H9 (cell line): ENCODE data around the gene YPEL1. TPM values are rescaled to one million over a fixed set of nuclear protein-coding genes. Genes with fewer than 3 reads are reported as not detected.

Source experiments
- DNase-seq: peaks from one replicate; pipeline ENCODE4 v3.0.0-alpha.2; 2017
- H2AFZ ChIP-seq: one replicate; pipeline ENCODE4 v1.6.1; 2013; ENCODE audit warnings: mild to moderate bottlenecking, low read length, control low read depth, moderate library complexity
- H2AK5ac ChIP-seq: 2 replicates; pipeline ENCODE4 v1.6.1; 2013; ENCODE audit warnings: low read length, control low read depth, mixed read lengths; ENCODE audit not compliant: insufficient read length
- H2BK120ac ChIP-seq: one replicate; pipeline ENCODE4 v1.6.1; 2013; ENCODE audit warnings: low read depth, mild to moderate bottlenecking, low read length, control low read depth, inconsistent platforms; ENCODE audit not compliant: poor library complexity, severe bottlenecking
- H2BK12ac ChIP-seq: 2 replicates; pipeline ENCODE4 v1.6.1; 2013; ENCODE audit warnings: low read length, control low read depth, mixed read lengths, low read depth; ENCODE audit not compliant: insufficient read length
- H2BK15ac ChIP-seq: 2 replicates; pipeline ENCODE4 v1.6.1; 2013; ENCODE audit warnings: low read depth, low read length, control low read depth
- H2BK20ac ChIP-seq: one replicate; pipeline ENCODE4 v1.6.1; 2013; ENCODE audit warnings: low read depth, mild to moderate bottlenecking, low read length, control low read depth, inconsistent platforms; ENCODE audit not compliant: poor library complexity, severe bottlenecking
- H2BK5ac ChIP-seq: 2 replicates; pipeline ENCODE4 v1.6.1; 2013; ENCODE audit warnings: low read length, control low read depth, mixed read lengths; ENCODE audit not compliant: insufficient read length
- H3K14ac ChIP-seq: 2 replicates; pipeline ENCODE4 v1.6.1; 2013; ENCODE audit warnings: low read length, control low read depth; ENCODE audit not compliant: insufficient read depth
- H3K18ac ChIP-seq: 2 replicates; pipeline ENCODE4 v1.6.1; 2013; ENCODE audit warnings: low read depth, mild to moderate bottlenecking, mixed read lengths, low read length, control low read depth; ENCODE audit not compliant: insufficient read length
- H3K23ac ChIP-seq: 2 replicates; pipeline ENCODE4 v1.6.1; 2013; ENCODE audit warnings: low read length, control low read depth, mixed read lengths, low read depth; ENCODE audit not compliant: insufficient read length
- H3K23me2 ChIP-seq: 2 replicates; pipeline ENCODE4 v1.6.1; 2013; ENCODE audit warnings: low read depth, mild to moderate bottlenecking, mixed read lengths, low read length, control low read depth; ENCODE audit not compliant: insufficient read length, poor library complexity, severe bottlenecking
- H3K27ac ChIP-seq: 2 replicates; pipeline ENCODE4 v1.5.1; 2013; ENCODE audit warnings: low read length, control low read depth, mixed read lengths, low read depth; ENCODE audit not compliant: insufficient read length
- H3K27me3 ChIP-seq: 2 replicates; pipeline ENCODE4 v1.6.1; 2013; ENCODE audit warnings: low read length, control low read depth, inconsistent platforms; ENCODE audit not compliant: insufficient read depth
- H3K4ac ChIP-seq: 2 replicates; pipeline ENCODE4 v1.6.1; 2013; ENCODE audit warnings: low read depth, mild to moderate bottlenecking, control low read depth, inconsistent platforms, low read length, moderate library complexity
- H3K4me1 ChIP-seq: 2 replicates; pipeline ENCODE4 v1.6.1; 2013; ENCODE audit warnings: low read length, control low read depth, inconsistent platforms; ENCODE audit not compliant: insufficient read depth
- H3K4me2 ChIP-seq: 2 replicates; pipeline ENCODE4 v1.6.1; 2013; ENCODE audit warnings: low read length, control low read depth, mixed read lengths; ENCODE audit not compliant: insufficient read length, insufficient read depth
- H3K56ac ChIP-seq: 2 replicates; pipeline ENCODE4 v1.6.1; 2013; ENCODE audit warnings: low read depth, mild to moderate bottlenecking, mixed read lengths, low read length, control low read depth; ENCODE audit not compliant: insufficient read length
- H3K79me1 ChIP-seq: 2 replicates; pipeline ENCODE4 v1.6.1; 2013; ENCODE audit warnings: low read depth, mild to moderate bottlenecking, moderate library complexity, low read length, control low read depth, inconsistent platforms; ENCODE audit not compliant: insufficient read depth, poor library complexity, severe bottlenecking
- H3K79me2 ChIP-seq: 2 replicates; pipeline ENCODE4 v1.6.1; 2013; ENCODE audit warnings: low read length, control low read depth, inconsistent platforms; ENCODE audit not compliant: insufficient read depth
- H3K9ac ChIP-seq: 2 replicates; pipeline ENCODE4 v1.6.1; 2013; ENCODE audit warnings: low read length, control low read depth, mixed read lengths; ENCODE audit not compliant: insufficient read length; ENCODE audit errors: extremely low read depth
- H3K9me3 ChIP-seq: one replicate; pipeline ENCODE4 v1.6.1; 2013; ENCODE audit warnings: low read depth, low read length, inconsistent platforms; ENCODE audit not compliant: control insufficient read depth
- H3T11ph ChIP-seq: one replicate; pipeline ENCODE4 v1.6.1; 2013; ENCODE audit warnings: mild to moderate bottlenecking, low read length, control low read depth, inconsistent platforms
- H4K20me1 ChIP-seq: one replicate; pipeline ENCODE4 v1.6.1; 2013; ENCODE audit not compliant: control insufficient read depth, insufficient read length, insufficient read depth
- H4K5ac ChIP-seq: 2 replicates; pipeline ENCODE4 v1.6.1; 2013; ENCODE audit warnings: low read depth, mild to moderate bottlenecking, mixed read lengths, low read length, control low read depth; ENCODE audit not compliant: insufficient read length
- H4K8ac ChIP-seq: replicated peaks from 2 replicates; pipeline ENCODE4 v1.6.1; 2013; ENCODE audit warnings: low read length, control low read depth, mixed read lengths, low read depth; ENCODE audit not compliant: insufficient read length
- H4K91ac ChIP-seq: 2 replicates; pipeline ENCODE4 v1.6.1; 2013; ENCODE audit warnings: low read depth, mild to moderate bottlenecking, moderate library complexity, mixed read lengths, low read length, control low read depth; ENCODE audit not compliant: insufficient read length
- H3K27ac Mint-ChIP-seq, 3 experiments: 2 replicates in 2 of 3; 3 replicates in 1 of 3; pipeline ENCODE4 v1.8.0; 2020 to 2021; ENCODE audit warnings: mixed read lengths in 3 of 3, mild to moderate bottlenecking in 1 of 3, moderate library complexity in 1 of 3
- H3K27me3 Mint-ChIP-seq: 2 replicates; pipeline ENCODE4 v1.8.0; 2021; ENCODE audit warnings: low read depth, mild to moderate bottlenecking, moderate library complexity, mixed read lengths
- H3K36me3 Mint-ChIP-seq, 3 experiments: 2 replicates in 2 of 3; 3 replicates in 1 of 3; pipeline ENCODE4 v1.8.0; 2020 to 2021; ENCODE audit warnings: low read depth in 3 of 3, mixed read lengths in 3 of 3; ENCODE audit not compliant: insufficient read depth in 1 of 3
- H3K4me1 Mint-ChIP-seq, 2 experiments: 2 replicates each; pipeline ENCODE4 v1.8.0; 2020; ENCODE audit warnings: mixed read lengths in 2 of 2
- H3K4me3 Mint-ChIP-seq, 2 experiments: 2 replicates in 1 of 2; 3 replicates in 1 of 2; pipeline ENCODE4 v1.8.0; 2020 to 2021; ENCODE audit warnings: mild to moderate bottlenecking in 2 of 2, mixed read lengths in 2 of 2, moderate library complexity in 1 of 2
- H3K9me3 Mint-ChIP-seq, 2 experiments: 2 replicates in 1 of 2; 3 replicates in 1 of 2; pipeline ENCODE4 v1.8.0; 2020; ENCODE audit warnings: mild to moderate bottlenecking in 2 of 2, mixed read lengths in 2 of 2, moderate library complexity in 1 of 2
- WGBS: extraction: QIAGEN DNeasy Blood & Tissue Kit; methylation state at CpG from one replicate; pipeline ENCODE4 v1.1.7; 2013; ENCODE audit warnings: missing lambda C conversion rate, low lambda C conversion rate, mixed read lengths; ENCODE audit not compliant: insufficient read length; ENCODE audit errors: extremely low coverage; 5-methylcytosine and 5-hydroxymethylcytosine counted together
- total RNA-seq: library from RNA; stranded (reverse); gene quantifications from 2 replicates; pipeline ENCODE4 v1.2.1, GENCODE V29; 2021
- TF ChIP-seq, protein P1 (sequence below): fragments of 200-600 bp; sonication (generic); conservative IDR thresholded peaks from 3 replicates; pipeline ENCODE4 v1.8.0; 2021; ENCODE audit warnings: antibody characterized with exemption, mild to moderate bottlenecking

YPEL1 gene
- total RNA-seq, 1 experiment from 2014 or later, result 5.4 TPM

DNA sequence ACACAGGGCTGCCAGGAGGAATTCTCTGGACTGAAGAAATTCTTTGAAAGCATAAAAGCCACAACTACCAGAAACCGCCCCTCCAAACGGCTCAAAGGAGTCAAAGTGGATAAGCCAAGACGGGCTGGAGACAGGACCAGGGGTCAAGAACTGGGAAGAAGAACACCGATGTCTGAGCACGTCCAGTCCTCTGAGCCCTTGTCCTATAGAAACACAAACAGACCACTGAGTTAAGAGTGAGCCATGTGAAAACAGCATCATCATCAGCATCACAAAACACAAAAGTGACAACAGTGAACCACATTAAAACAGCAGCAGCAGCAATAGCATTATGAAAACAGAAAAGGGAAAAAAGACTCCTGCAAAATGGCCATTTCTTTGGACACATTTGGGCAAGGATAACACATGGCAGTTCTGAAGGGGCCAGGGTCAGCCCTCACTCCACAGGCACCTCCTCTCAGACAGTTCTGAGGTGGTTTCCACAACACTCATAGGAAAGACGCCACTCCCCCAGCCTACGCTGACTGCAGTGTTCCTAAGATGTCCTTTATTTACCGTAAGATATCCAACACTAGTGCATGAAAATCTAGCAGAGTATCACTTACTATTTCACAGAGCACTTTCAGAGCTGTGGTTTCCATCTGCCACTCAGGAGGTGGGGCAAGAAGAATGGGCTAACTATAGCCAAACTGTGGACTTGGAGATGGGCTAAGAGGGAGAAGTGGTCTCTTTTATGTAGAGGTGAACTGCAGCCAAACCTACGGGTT is 28.6 kb upstream of the YPEL1 start:
- H3K23ac ChIP-seq, result no peak overlapping the region
- no peak overlapping the region for H3K18ac ChIP-seq
- no peak overlapping the region for H2BK15ac ChIP-seq
- 0 out of 2 replicates have a peak, but pooled peaks cover 2% of the 10 kb centered on the region for H3K4me1 ChIP-seq
- H3K9ac ChIP-seq, result no peak overlapping the region
- no peak overlapping the region for H3K4ac ChIP-seq
- H4K91ac ChIP-seq, result no peak overlapping the region
- peaks cover 29 to 80% (median 71%) of the 10 kb centered on the region in 3 experiments; a peak in 6 of 7 replicates for H3K36me3 Mint-ChIP-seq
- H3K79me2 ChIP-seq, result no peaks in the 10 kb centered on the region
- no peak for DNase-seq
- no peak overlapping the region for H2BK5ac ChIP-seq
- no peaks in the 10 kb centered on the region for H3K27me3 ChIP-seq
- H3K9me3 Mint-ChIP-seq, result no peaks in the 10 kb centered on the region
- no peaks in the 10 kb centered on the region for H3K79me1 ChIP-seq
- no peaks in the 10 kb centered on the region for H3K23me2 ChIP-seq
- no peak overlapping the region for H4K5ac ChIP-seq
- H3K27me3 Mint-ChIP-seq, result no peaks in the 10 kb centered on the region
- H3K56ac ChIP-seq, result no peak overlapping the region
- H2BK12ac ChIP-seq, result no peak overlapping the region
- H3K14ac ChIP-seq, result no peak overlapping the region
- H3K27ac ChIP-seq, result no peak overlapping the region
- no peak overlapping the region for H2BK20ac ChIP-seq
- H3K27ac Mint-ChIP-seq, result no peak overlapping the region
- H3K4me2 ChIP-seq, result no peak overlapping the region
- H3K4me1 Mint-ChIP-seq, result no peaks in the 10 kb centered on the region
- WGBS, result no CpG with 5 or more reads among the region's 9 CpGs
- H3K9me3 ChIP-seq, result no peaks in the 10 kb centered on the region
- H4K8ac ChIP-seq, result no peak overlapping the region
- H2AK5ac ChIP-seq, result no peak overlapping the region
- no peak overlapping the region for H3T11ph ChIP-seq
- TF ChIP-seq, protein P1, sequence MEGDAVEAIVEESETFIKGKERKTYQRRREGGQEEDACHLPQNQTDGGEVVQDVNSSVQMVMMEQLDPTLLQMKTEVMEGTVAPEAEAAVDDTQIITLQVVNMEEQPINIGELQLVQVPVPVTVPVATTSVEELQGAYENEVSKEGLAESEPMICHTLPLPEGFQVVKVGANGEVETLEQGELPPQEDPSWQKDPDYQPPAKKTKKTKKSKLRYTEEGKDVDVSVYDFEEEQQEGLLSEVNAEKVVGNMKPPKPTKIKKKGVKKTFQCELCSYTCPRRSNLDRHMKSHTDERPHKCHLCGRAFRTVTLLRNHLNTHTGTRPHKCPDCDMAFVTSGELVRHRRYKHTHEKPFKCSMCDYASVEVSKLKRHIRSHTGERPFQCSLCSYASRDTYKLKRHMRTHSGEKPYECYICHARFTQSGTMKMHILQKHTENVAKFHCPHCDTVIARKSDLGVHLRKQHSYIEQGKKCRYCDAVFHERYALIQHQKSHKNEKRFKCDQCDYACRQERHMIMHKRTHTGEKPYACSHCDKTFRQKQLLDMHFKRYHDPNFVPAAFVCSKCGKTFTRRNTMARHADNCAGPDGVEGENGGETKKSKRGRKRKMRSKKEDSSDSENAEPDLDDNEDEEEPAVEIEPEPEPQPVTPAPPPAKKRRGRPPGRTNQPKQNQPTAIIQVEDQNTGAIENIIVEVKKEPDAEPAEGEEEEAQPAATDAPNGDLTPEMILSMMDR, result no peak
- no peak overlapping the region for H2BK120ac ChIP-seq
- no peaks in the 10 kb centered on the region for H4K20me1 ChIP-seq
- no peak overlapping the region for H3K4me3 Mint-ChIP-seq
- no peak overlapping the region for H2AFZ ChIP-seq
